ENCODE data around the gene ZNF582. TPM values are rescaled to one million over a fixed set of nuclear protein-coding genes. Genes with fewer than 3 reads are reported as not detected.

The ZNF582 gene
- total RNA-seq, 1 experiment from 2014 or later = 1.8 TPM

- Histone ChIP-seq H3K9me3 (ENCODE audit: insufficient read depth, low read depth) (no peaks in the 10 kb centered on the region), H4K20me1 (ENCODE audit: insufficient read depth) (no peaks in the 10 kb centered on the region), H3K27me3 (ENCODE audit: insufficient read depth, low read depth) (peaks cover 45% of the 10 kb centered on the region), H3K36me3 (ENCODE audit: low read depth) (no peaks in the 10 kb centered on the region), H3K4me2 (no peak overlapping the region), H3K4me3 (no peak overlapping the region), H3K9me2 (ENCODE audit: insufficient read depth) (no peaks in the 10 kb centered on the region), H3K27ac (no peak overlapping the region), H3F3A (ENCODE audit: insufficient read depth, low read depth) (no peaks in the 10 kb centered on the region), H3K4me1 (replicated peaks; ENCODE audit: insufficient read depth) (no peaks in the 10 kb centered on the region), H2AFZ (no peak overlapping the region), H3K79me2 (ENCODE audit: low read depth) (no peaks in the 10 kb centered on the region)
- ChIA-PET POLR2A (ENCODE audit: unreplicated experiment) (no interaction called here), CTCF (interaction anchor here (0.6 kb wide), 1 partner anchor 1825 kb away, joined by 3 read pairs; no protein-coding TSS in a partner anchor)
- TF ChIP-seq EZH2 (IDR thresholded peaks at IDR 0.05; ENCODE audit: low read depth) = no peak
- TF ChIP-seq, protein P1, sequence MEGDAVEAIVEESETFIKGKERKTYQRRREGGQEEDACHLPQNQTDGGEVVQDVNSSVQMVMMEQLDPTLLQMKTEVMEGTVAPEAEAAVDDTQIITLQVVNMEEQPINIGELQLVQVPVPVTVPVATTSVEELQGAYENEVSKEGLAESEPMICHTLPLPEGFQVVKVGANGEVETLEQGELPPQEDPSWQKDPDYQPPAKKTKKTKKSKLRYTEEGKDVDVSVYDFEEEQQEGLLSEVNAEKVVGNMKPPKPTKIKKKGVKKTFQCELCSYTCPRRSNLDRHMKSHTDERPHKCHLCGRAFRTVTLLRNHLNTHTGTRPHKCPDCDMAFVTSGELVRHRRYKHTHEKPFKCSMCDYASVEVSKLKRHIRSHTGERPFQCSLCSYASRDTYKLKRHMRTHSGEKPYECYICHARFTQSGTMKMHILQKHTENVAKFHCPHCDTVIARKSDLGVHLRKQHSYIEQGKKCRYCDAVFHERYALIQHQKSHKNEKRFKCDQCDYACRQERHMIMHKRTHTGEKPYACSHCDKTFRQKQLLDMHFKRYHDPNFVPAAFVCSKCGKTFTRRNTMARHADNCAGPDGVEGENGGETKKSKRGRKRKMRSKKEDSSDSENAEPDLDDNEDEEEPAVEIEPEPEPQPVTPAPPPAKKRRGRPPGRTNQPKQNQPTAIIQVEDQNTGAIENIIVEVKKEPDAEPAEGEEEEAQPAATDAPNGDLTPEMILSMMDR (conservative IDR thresholded peaks at IDR 0.05) = no peak
- DNase-seq = no peak
- BruUV-seq (replicated peaks) = no TSS peak
- intact Hi-C loops (cut with micrococcal nuclease; ENCODE audit: unreplicated experiment) = loop anchor here (5.0 kb wide), 2 partner anchors 99 to 719 kb away; no protein-coding TSS in a partner anchor
These were observed 42.1 kb downstream of the ZNF582 start for GRCh38 chr19:56351208-56351607.

DNA sequence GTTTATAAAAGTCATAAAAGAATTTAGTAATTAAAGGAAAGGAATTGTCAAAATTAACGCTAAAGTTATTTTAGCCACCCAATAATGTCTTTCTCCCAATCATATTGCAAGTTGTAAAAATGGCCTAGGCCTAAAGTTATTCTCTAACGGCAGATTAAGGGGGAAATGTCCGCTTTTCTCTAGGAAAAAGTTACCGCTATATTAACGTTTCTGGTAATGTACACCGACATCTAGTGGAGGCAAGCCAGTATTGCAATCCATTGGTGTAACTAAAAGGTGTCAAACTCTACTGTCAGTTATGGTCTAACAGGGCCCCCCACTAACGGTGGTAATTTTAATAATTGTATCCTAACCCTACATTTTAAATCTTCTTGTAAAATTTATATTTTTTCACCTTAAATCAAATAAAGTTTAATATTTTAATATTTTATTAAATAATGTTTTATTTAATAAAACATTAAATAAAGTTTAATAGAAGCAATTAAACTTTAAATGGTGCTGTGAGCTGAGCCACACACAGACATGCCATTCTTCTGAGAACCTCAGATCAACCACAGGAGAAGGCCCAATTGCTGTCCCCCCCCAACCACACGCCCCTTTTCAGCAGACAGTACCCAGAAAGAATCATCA, 42.8 kb downstream of the ZNF582 start:
- Histone ChIP-seq H3K4me2 (no peak overlapping the region), H3K27ac (no peak overlapping the region), H2AFZ (no peak overlapping the region), H3K4me1 (replicated peaks; ENCODE audit: insufficient read depth) (no peaks in the 10 kb centered on the region), H3K36me3 (ENCODE audit: low read depth) (no peaks in the 10 kb centered on the region), H3K27me3 (ENCODE audit: insufficient read depth, low read depth) (peaks cover 48% of the 10 kb centered on the region), H3K4me3 (no peak overlapping the region), H3F3A (ENCODE audit: insufficient read depth, low read depth) (no peaks in the 10 kb centered on the region), H3K9me3 (ENCODE audit: insufficient read depth, low read depth) (0 out of 2 replicates have a peak, but pooled peaks cover 2% of the 10 kb centered on the region), H4K20me1 (ENCODE audit: insufficient read depth) (no peaks in the 10 kb centered on the region), H3K79me2 (ENCODE audit: low read depth) (no peaks in the 10 kb centered on the region), H3K9me2 (ENCODE audit: insufficient read depth) (no peaks in the 10 kb centered on the region)
- no TSS peak for BruUV-seq (replicated peaks)
- ChIA-PET POLR2A (ENCODE audit: unreplicated experiment) (no interaction called here), CTCF (interaction anchor here (0.6 kb wide), 1 partner anchor 1824 kb away, joined by 3 read pairs; no protein-coding TSS in a partner anchor)
- TF ChIP-seq, protein P1 (conservative IDR thresholded peaks at IDR 0.05) = peak; percentile 92
- no peak for TF ChIP-seq EZH2 (IDR thresholded peaks at IDR 0.05; ENCODE audit: low read depth)
- intact Hi-C loops (cut with micrococcal nuclease; ENCODE audit: unreplicated experiment) = loop anchor here (1.0 to 5.0 kb wide), 3 partner anchors 98 to 718 kb away; no protein-coding TSS in a partner anchor
- peak in 1 of 2 experiments; percentile 28 for DNase-seq

GRCh38 chr19:56348289-56348877, 45.0 kb downstream of the ZNF582 start:
- Histone ChIP-seq H4K20me1 (ENCODE audit: insufficient read depth) (no peaks in the 10 kb centered on the region), H3K4me2 (no peak overlapping the region), H3K9me3 (ENCODE audit: insufficient read depth, low read depth) (peaks cover 9% of the 10 kb centered on the region; the same call in 1 of the 2 replicates), H3F3A (ENCODE audit: insufficient read depth, low read depth) (no peaks in the 10 kb centered on the region), H3K9me2 (ENCODE audit: insufficient read depth) (no peaks in the 10 kb centered on the region), H3K4me1 (replicated peaks; ENCODE audit: insufficient read depth) (no peaks in the 10 kb centered on the region), H3K27ac (no peak overlapping the region), H3K36me3 (ENCODE audit: low read depth) (no peaks in the 10 kb centered on the region), H3K4me3 (no peak overlapping the region), H3K79me2 (ENCODE audit: low read depth) (no peaks in the 10 kb centered on the region), H2AFZ (no peak overlapping the region), H3K27me3 (ENCODE audit: insufficient read depth, low read depth) (peaks cover 44% of the 10 kb centered on the region)
- ChIA-PET POLR2A (ENCODE audit: unreplicated experiment) (no interaction called here), CTCF (interaction anchor here (0.6 to 1.5 kb wide), 2 partner anchors 15 to 994 kb away, joined by 4 to 9 read pairs; no protein-coding TSS in a partner anchor)
- intact Hi-C loops (cut with micrococcal nuclease; ENCODE audit: unreplicated experiment) = no loop called here
- TF ChIP-seq, protein P1 (conservative IDR thresholded peaks at IDR 0.05) = peak; percentile 68
- no peak for TF ChIP-seq EZH2 (IDR thresholded peaks at IDR 0.05; ENCODE audit: low read depth)
- BruUV-seq (replicated peaks) = no TSS peak
- DNase-seq = peak in 1 of 2 experiments; percentile 11
